Panc1 (cell line): Measurements from ENCODE around the gene VSIR. TPM values are rescaled to one million over a fixed set of nuclear protein-coding genes. Genes with fewer than 3 reads are reported as not detected.

Experiments
- ATAC-seq: fragments of 200-7000 bp; cut with Tn5 transposase; 2 replicates; pipeline ENCODE4 v1.9.1; 2020; ENCODE audit warnings: mild to moderate bottlenecking, moderate library complexity
- BruUV-seq: library from RNA; stranded (reverse); fragments of 400-500 nt; replicated peaks from 2 replicates; lab custom pipeline; 2021; lab: Mats Ljungman, UMichigan
- CTCF ChIA-PET: fragments of 300-600 bp; sonication (Branson Sonifier 250); formaldehyde crosslinking; loops from one replicate; lab custom pipeline; 2022; ENCODE audit warnings: antibody characterized with exemption; lab: Charles Lee
- POLR2A ChIA-PET: fragments of 300-600 bp; sonication (Branson Sonifier 250); formaldehyde crosslinking; loops from one replicate; lab custom pipeline; 2022; ENCODE audit warnings: antibody characterized with exemption; lab: Charles Lee
- DNase-seq: peaks from one replicate; pipeline ENCODE4 v3.0.0-alpha.2; 2010; ENCODE audit warnings: low read depth, low spot score
- H3K27ac ChIP-seq: 2 replicates; pipeline ENCODE4 v1.5.1; 2011; ENCODE audit warnings: mild to moderate bottlenecking, low read length, inconsistent platforms
- H3K27me3 ChIP-seq: fragments of 200-500 bp; sonication (Bioruptor generic); 2 replicates; pipeline ENCODE4 v1.6.0; 2014; ENCODE audit warnings: low read length, inconsistent platforms; ENCODE audit not compliant: control insufficient read depth, insufficient read depth
- H3K36me3 ChIP-seq: fragments of 200-500 bp; sonication (Bioruptor generic); 2 replicates; pipeline ENCODE4 v1.5.1; 2014; ENCODE audit warnings: inconsistent platforms, mild to moderate bottlenecking, low read length, moderate library complexity; ENCODE audit not compliant: control insufficient read depth, insufficient read depth
- H3K4me1 ChIP-seq: 2 replicates; pipeline ENCODE4 v1.5.1; 2011; ENCODE audit warnings: inconsistent platforms, mild to moderate bottlenecking, low read length, moderate library complexity; ENCODE audit not compliant: control insufficient read depth, insufficient read depth
- H3K4me3 ChIP-seq, 2 experiments: 2 replicates each; pipeline ENCODE4 v1.5.1; 2011 to 2012; ENCODE audit warnings: low read depth in 2 of 2, low read length in 2 of 2, mild to moderate bottlenecking in 2 of 2, inconsistent platforms in 1 of 2, moderate library complexity in 1 of 2
- H3K9me3 ChIP-seq: fragments of 200-500 bp; sonication (Bioruptor generic); 2 replicates; pipeline ENCODE4 v1.5.1; 2014; ENCODE audit warnings: low read depth, mild to moderate bottlenecking, inconsistent platforms, low read length, moderate library complexity; ENCODE audit not compliant: control insufficient read depth, insufficient read depth
- CTCF ChIP-seq: fragments of 450-650 bp; IDR thresholded peaks from 2 replicates; pipeline ENCODE4 v1.5.1; 2017; ENCODE audit warnings: mild to moderate bottlenecking
- POLR2AphosphoS5 ChIP-seq: IDR thresholded peaks from 2 replicates; pipeline ENCODE4 v1.6.1; 2012; ENCODE audit warnings: mild to moderate bottlenecking, low read depth, low read length, moderate library complexity
- REST ChIP-seq, 2 experiments: IDR thresholded peaks; 2 replicates each; pipeline ENCODE4 v1.6.1; 2011 to 2012; ENCODE audit warnings: low read depth in 2 of 2, control low read depth in 1 of 2, low read length in 1 of 2, mild to moderate bottlenecking in 1 of 2, moderate library complexity in 1 of 2; ENCODE audit not compliant: insufficient read depth in 1 of 2
- SIN3A ChIP-seq: IDR thresholded peaks from 2 replicates; pipeline ENCODE4 v1.6.1; 2012; ENCODE audit warnings: low read depth, mild to moderate bottlenecking, low read length, moderate library complexity, borderline replicate concordance; ENCODE audit not compliant: insufficient read depth
- TCF7L2 ChIP-seq: IDR thresholded peaks from 2 replicates; pipeline ENCODE4 v1.6.1; 2011; ENCODE audit warnings: mild to moderate bottlenecking, low read depth, low read length, inconsistent platforms
- in situ Hi-C: cut with HindIII; loops from 2 replicates; pipeline ENCODE4 v1.10.0; 2016; ENCODE audit warnings: low sequenced_read_pairs, low pct_unique_long_range_greater_than_20kb
- intact Hi-C: fragments of 100-400 bp; cut with micrococcal nuclease; formaldehyde crosslinking; loops from one replicate; pipeline ENCODE4 v1.10.0; 2022; ENCODE audit not compliant: unreplicated experiment
- total RNA-seq: library from RNA; stranded (reverse); gene quantifications from one replicate; pipeline ENCODE4 v1.2.1, GENCODE V29; 2021; ENCODE audit not compliant: unreplicated experiment

Gene VSIR
- total RNA-seq, 1 experiment from 2014 or later = 34.9 TPM

- ChIA-PET POLR2A (interaction anchor here (0.6 kb wide), 1 partner anchor 146 kb away, joined by 3 read pairs; no protein-coding TSS in a partner anchor), CTCF (interaction anchor here (0.7 kb wide), 1 partner anchor 33 kb away, joined by 3 read pairs; the partner anchor contains the start of gene C10orf105)
- H3K27ac ChIP-seq = no peak overlapping the region
- in situ Hi-C loops (no loop called here), intact Hi-C loops (no loop called here)
- no peak for ATAC-seq
- no peak overlapping the region for H3K4me3 ChIP-seq
- no peaks in the 10 kb centered on the region for H3K9me3 ChIP-seq
- 0 out of 2 replicates have a peak, but pooled peaks cover 2% of the 10 kb centered on the region for H3K4me1 ChIP-seq
- no peaks in the 10 kb centered on the region for H3K27me3 ChIP-seq
- BruUV-seq = no TSS peak
- no peaks in the 10 kb centered on the region for H3K36me3 ChIP-seq
- TF ChIP-seq POLR2AphosphoS5 = no peak
- no peak for TF ChIP-seq SIN3A
- no peak for DNase-seq
These were observed 21.6 kb downstream of the VSIR start for GRCh38 chr10:71751515-71752224.

GRCh38 chr10:71750986-71751385, 22.3 kb downstream of the VSIR start:
- in situ Hi-C loops (no loop called here), intact Hi-C loops (no loop called here)
- CTCF ChIA-PET = no interaction called here
- Histone ChIP-seq H3K27me3 (no peaks in the 10 kb centered on the region), H3K27ac (no peak overlapping the region), H3K4me3 (no peak overlapping the region), H3K36me3 (no peaks in the 10 kb centered on the region), H3K9me3 (no peaks in the 10 kb centered on the region), H3K4me1 (0 out of 2 replicates have a peak, but pooled peaks cover 2% of the 10 kb centered on the region)
- POLR2A ChIA-PET = no interaction called here
- no peak for DNase-seq
- no TSS peak for BruUV-seq
- ATAC-seq = no peak
- TF ChIP-seq TCF7L2 (no peak), SIN3A (no peak), POLR2AphosphoS5 (no peak), CTCF (no peak), REST (IDR thresholded peaks at IDR 0.05; ENCODE audit: insufficient read depth in 1 of 2, low read depth in 2 of 2, low read length in 1 of 2) (no peak)
